SK-N-SH (cell line): ENCODE results near the gene MSMP. TPM values are rescaled to one million over a fixed set of nuclear protein-coding genes. Genes with fewer than 3 reads are reported as not detected.
A peak's percentile ranks its signal among the peaks of the same experiment; 100 is the strongest.

Experiments used
- CTCF ChIA-PET: fragments of 300-600, 350-600 bp; formaldehyde crosslinking; extraction: SDS; loops from one replicate; lab custom pipeline; 2021; lab: Yijun Ruan, JAX
- POLR2A ChIA-PET: fragments of 350-600 bp; sonication (Branson Sonifier 250); formaldehyde crosslinking; extraction: SDS; loops from one replicate; lab custom pipeline; 2020; ENCODE audit warnings: antibody characterized with exemption, inconsistent platforms; lab: Yijun Ruan, JAX
- DNase-seq: peaks from one replicate; pipeline ENCODE4 v3.0.0; 2012
- H2AFZ ChIP-seq: fragments of 200-600 bp; sonication (generic); 2 replicates; pipeline ENCODE4 v1.8.1; 2016; ENCODE audit warnings: antibody characterized with exemption, mild to moderate bottlenecking, low read depth
- H3F3A ChIP-seq: fragments of 200-600 bp; sonication (generic); replicated peaks from 2 replicates; pipeline ENCODE3; 2016; ENCODE audit warnings: antibody characterized with exemption, mild to moderate bottlenecking; ENCODE audit not compliant: insufficient read depth
- H3K27ac ChIP-seq, 2 experiments: fragments of 200-500 bp in 1 of 2; fragments of 200-600 bp in 1 of 2; sonication (Bioruptor generic) in 1 of 2; sonication (generic), shearing (Covaris generic) in 1 of 2; 2 replicates each; pipeline versions ENCODE4 v1.5.1 to v1.6.1; 2014 to 2016; ENCODE audit warnings: low read depth in 2 of 2, inconsistent platforms in 1 of 2, low read length in 1 of 2, mild to moderate bottlenecking in 1 of 2, mixed read lengths in 1 of 2
- H3K27me3 ChIP-seq: fragments of 200-600 bp; sonication (generic), shearing (Covaris generic); 2 replicates; pipeline ENCODE4 v1.6.1; 2016; ENCODE audit warnings: mixed run types; ENCODE audit not compliant: insufficient read depth
- H3K36me3 ChIP-seq, 2 experiments: fragments of 200-500 bp in 1 of 2; fragments of 200-600 bp in 1 of 2; sonication (Bioruptor generic) in 1 of 2; sonication (generic) in 1 of 2; replicated peaks in 1 of 2; 2 replicates each; pipeline versions ENCODE3 to v1.5.1; 2014 to 2016; ENCODE audit warnings: low read length in 1 of 2, mild to moderate bottlenecking in 1 of 2; ENCODE audit not compliant: insufficient read depth in 2 of 2, control insufficient read depth in 1 of 2
- H3K4me1 ChIP-seq, 2 experiments: fragments of 200-500 bp in 1 of 2; fragments of 200-600 bp in 1 of 2; sonication (Bioruptor generic) in 1 of 2; sonication (generic), shearing (Covaris generic) in 1 of 2; 2 replicates each; pipeline versions ENCODE4 v1.5.1 to v1.6.1; 2014 to 2016; ENCODE audit warnings: low read depth in 1 of 2, low read length in 1 of 2, mixed run types in 1 of 2; ENCODE audit not compliant: insufficient read depth in 2 of 2, control insufficient read depth in 1 of 2
- H3K4me2 ChIP-seq: fragments of 200-600 bp; sonication (generic), shearing (Covaris generic); 2 replicates; pipeline ENCODE4 v1.6.1; 2017; ENCODE audit warnings: mixed run types
- H3K4me3 ChIP-seq, 2 experiments: fragments of 200-500 bp in 1 of 2; fragments of 200-600 bp in 1 of 2; sonication (Bioruptor generic) in 1 of 2; sonication (generic), shearing (Covaris generic) in 1 of 2; 2 replicates each; pipeline versions ENCODE4 v1.5.1 to v1.8.1; 2014 to 2016; ENCODE audit warnings: low read depth in 2 of 2, inconsistent platforms in 1 of 2, low read length in 1 of 2, mild to moderate bottlenecking in 1 of 2, mixed read lengths in 1 of 2, moderate library complexity in 1 of 2
- H3K79me2 ChIP-seq: fragments of 200-600 bp; sonication (generic); 2 replicates; pipeline ENCODE4 v1.8.1; 2017; ENCODE audit warnings: mild to moderate bottlenecking; ENCODE audit not compliant: insufficient read depth
- H3K9ac ChIP-seq: fragments of 200-600 bp; sonication (generic); 2 replicates; pipeline ENCODE4 v1.6.1; 2017; ENCODE audit warnings: mixed run types
- H3K9me2 ChIP-seq: fragments of 200-600 bp; sonication (generic); 2 replicates; pipeline ENCODE4 v1.6.1; 2017; ENCODE audit warnings: mixed run types
- H3K9me3 ChIP-seq: fragments of 200-600 bp; sonication (generic); 2 replicates; pipeline ENCODE4 v1.6.1; 2017; ENCODE audit warnings: mixed run types, mild to moderate bottlenecking, moderate library complexity
- H4K20me1 ChIP-seq: fragments of 200-600 bp; sonication (generic); 2 replicates; pipeline ENCODE4 v1.6.1; 2017; ENCODE audit warnings: mild to moderate bottlenecking, mixed run types; ENCODE audit not compliant: insufficient read depth
- CTCF ChIP-seq: fragments of 200-600 bp; sonication (generic); IDR thresholded peaks from 2 replicates; pipeline ENCODE4 v1.6.1; 2017; ENCODE audit warnings: antibody characterized with exemption, mild to moderate bottlenecking, moderate library complexity
- EP300 ChIP-seq, 2 experiments: IDR thresholded peaks; 2 replicates each; pipeline versions ENCODE4 v1.4.0 to v1.6.1; 2012; ENCODE audit warnings: borderline replicate concordance in 1 of 2, low read depth in 1 of 2, low read length in 1 of 2
- EZH2phosphoT487 ChIP-seq: fragments of 200-600 bp; sonication (generic); IDR thresholded peaks from 2 replicates; pipeline ENCODE4 v1.6.1; 2017; ENCODE audit warnings: low read depth, mixed run types, mild to moderate bottlenecking, antibody characterized with exemption, moderate library complexity, borderline replicate concordance
- FOXM1 ChIP-seq: IDR thresholded peaks from 2 replicates; pipeline ENCODE4 v1.4.0; 2012; ENCODE audit warnings: low read depth, mild to moderate bottlenecking
- MXI1 ChIP-seq: IDR thresholded peaks from 2 replicates; pipeline ENCODE4 v1.6.1; 2012; ENCODE audit warnings: mild to moderate bottlenecking, low read depth, low read length, improper control_type of control experiment
- NFIC ChIP-seq: IDR thresholded peaks from 2 replicates; pipeline ENCODE4 v1.4.0; 2012; ENCODE audit warnings: borderline replicate concordance
- NRF1 ChIP-seq: IDR thresholded peaks from 2 replicates; pipeline ENCODE4 v1.6.1; 2012; ENCODE audit warnings: low read depth, mild to moderate bottlenecking, low read length
- RAD21 ChIP-seq: IDR thresholded peaks from 2 replicates; pipeline ENCODE4 v1.6.1; 2012; ENCODE audit warnings: mild to moderate bottlenecking, low read length
- REST ChIP-seq: IDR thresholded peaks from 2 replicates; pipeline ENCODE4 v1.6.1; 2012; ENCODE audit warnings: mild to moderate bottlenecking, low read depth, low read length, moderate library complexity
- RXRA ChIP-seq: IDR thresholded peaks from 2 replicates; pipeline ENCODE4 v1.4.0; 2012; ENCODE audit warnings: low read depth, mild to moderate bottlenecking, borderline replicate concordance
- SIN3A ChIP-seq: IDR thresholded peaks from 2 replicates; pipeline ENCODE4 v1.6.1; 2012; ENCODE audit warnings: low read depth, mild to moderate bottlenecking, low read length, moderate library complexity, borderline replicate concordance
- SMC3 ChIP-seq: IDR thresholded peaks from 2 replicates; pipeline ENCODE4 v1.6.1; 2012; ENCODE audit warnings: low read depth, low read length, improper control_type of control experiment
- TAF1 ChIP-seq: IDR thresholded peaks from 2 replicates; pipeline ENCODE4 v1.6.1; 2012; ENCODE audit warnings: low read depth, mild to moderate bottlenecking, low read length, moderate library complexity, borderline replicate concordance
- TEAD4 ChIP-seq: IDR thresholded peaks from 2 replicates; pipeline ENCODE4 v1.4.0; 2012; ENCODE audit warnings: mild to moderate bottlenecking, borderline replicate concordance; ENCODE audit not compliant: insufficient read depth
- USF1 ChIP-seq: IDR thresholded peaks from 2 replicates; pipeline ENCODE4 v1.4.0; 2012; ENCODE audit warnings: low read depth, borderline replicate concordance
- USF2 ChIP-seq: fragments of 150-350 bp; IDR thresholded peaks from 2 replicates; pipeline ENCODE4 v1.6.1; 2017; ENCODE audit warnings: antibody characterized with exemption, low read length, low read depth, borderline replicate concordance
- YY1 ChIP-seq: IDR thresholded peaks from 2 replicates; pipeline ENCODE4 v1.4.0; 2012; ENCODE audit warnings: low read depth, mild to moderate bottlenecking
- WGBS: methylation state at CpG from one replicate; pipeline ENCODE4 v1.1.6; 2017; ENCODE audit warnings: low lambda C conversion rate; 5-methylcytosine and 5-hydroxymethylcytosine counted together
- polyA plus RNA-seq, 3 experiments: library from polyadenylated mRNA; depleted of rRNA; stranded (reverse); fragments of >200 nt; gene quantifications; 2 replicates each; pipeline ENCODE4 v1.2.3, GENCODE V29; 2012

MSMP gene
- polyA plus RNA-seq, 1 of the 3 experiments (the other 2 are of a cell fraction): 1.2 TPM

- DNase-seq: no peak
- Histone ChIP-seq H3K4me1 (peaks cover 38 to 43% of the 10 kb centered on the region in 2 experiments), H3K27ac (peak overlapping the region; percentile 88 to 94), H3K4me2 (peak overlapping the region; percentile 91), H3F3A (peaks cover 57% of the 10 kb centered on the region), H4K20me1 (peaks cover 18% of the 10 kb centered on the region), H3K27me3 (no peaks in the 10 kb centered on the region), H2AFZ (no peak overlapping the region), H3K79me2 (peaks cover 90% of the 10 kb centered on the region), H3K9ac (peak overlapping the region; percentile 94), H3K9me2 (no peaks in the 10 kb centered on the region), H3K9me3 (no peaks in the 10 kb centered on the region), H3K4me3 (peak overlapping the region; percentile 89 to 96), H3K36me3 (peaks cover 15 to 30% of the 10 kb centered on the region in 2 experiments)
- TF ChIP-seq RAD21 (no peak), TEAD4 (no peak), TAF1 (no peak)
- 93% methylated on average over 2 of the region's 2 CpGs for WGBS
- ChIA-PET POLR2A (interaction anchor here (1.6 to 3.1 kb wide), 2 partner anchors 18 to 55 kb away, joined by 6 to 28 read pairs; partner anchors contain the start of genes GBA2 and RGP1), CTCF (interaction anchor here (0.6 to 9.7 kb wide), 12 partner anchors 16 to 192 kb away, joined by 3 to 103 read pairs (median 5); partner anchors contain the start of genes ARHGEF39, CCDC107, RMRP and TESK1)
Observed at GRCh38 chr9:35730486-35730854, 23.6 kb downstream of the MSMP start.

- WGBS: 44% methylated on average over 6 of the region's 6 CpGs
- ChIA-PET CTCF (interaction anchor here (0.6 to 9.7 kb wide), 14 partner anchors 15 to 84 kb away, joined by 3 to 103 read pairs (median 4); partner anchors contain the start of genes ARHGEF39, CA9, CCDC107 and RMRP), POLR2A (interaction anchor here (1.6 to 3.1 kb wide), 2 partner anchors 19 to 54 kb away, joined by 6 to 28 read pairs; partner anchors contain the start of genes GBA2 and RGP1)
- no peak overlapping the region for H2AFZ ChIP-seq
- H3K9me3 ChIP-seq: no peaks in the 10 kb centered on the region
- H3K79me2 ChIP-seq: peaks cover 90% of the 10 kb centered on the region
- no peaks in the 10 kb centered on the region for H3K9me2 ChIP-seq
- peaks cover 15 to 25% of the 10 kb centered on the region in 2 experiments for H3K36me3 ChIP-seq
- peak overlapping the region; percentile 89 to 96; a peak in 3 of 4 replicates for H3K4me3 ChIP-seq
- H4K20me1 ChIP-seq: peaks cover 18% of the 10 kb centered on the region
- H3F3A ChIP-seq: peaks cover 52% of the 10 kb centered on the region
- H3K9ac ChIP-seq: peak overlapping the region; percentile 94; the same call in 1 of the 2 replicates
- peaks cover 38 to 43% of the 10 kb centered on the region in 2 experiments for H3K4me1 ChIP-seq
- DNase-seq: peak; percentile 76
- peak overlapping the region; percentile 91 for H3K4me2 ChIP-seq
- no peaks in the 10 kb centered on the region for H3K27me3 ChIP-seq
- H3K27ac ChIP-seq: peak overlapping the region; percentile 68 to 94; a peak in 3 of 4 replicates
- peak; percentile 67 for TF ChIP-seq CTCF
- no peak for TF ChIP-seq NFIC
- no peak; the same call in 1 of the 2 replicates for TF ChIP-seq USF1
- TF ChIP-seq RAD21: peak; percentile 36; the same call in 1 of the 2 replicates
- TF ChIP-seq SMC3: 0 out of 2 replicates have a peak, but pooled peaks have one; percentile 9
- no peak for TF ChIP-seq RXRA
- no peak for TF ChIP-seq MXI1
- TF ChIP-seq YY1: no peak
- TF ChIP-seq NRF1: no peak
- TF ChIP-seq EP300 (IDR thresholded peaks at IDR 0.05; ENCODE audit: borderline replicate concordance in 1 of 2, low read depth in 1 of 2, low read length in 1 of 2): no peak
- no peak for TF ChIP-seq FOXM1
- no peak for TF ChIP-seq TEAD4
- TF ChIP-seq USF2: no peak
- no peak for TF ChIP-seq SIN3A
- TF ChIP-seq REST: no peak
- no peak for TF ChIP-seq EZH2phosphoT487
Observed at GRCh38 chr9:35729700-35730485, 24.2 kb downstream of the MSMP start.
